Osteoblast (primary cell): ENCODE results near the gene NAPA. TPM values are rescaled to one million over a fixed set of nuclear protein-coding genes. Genes with fewer than 3 reads are reported as not detected.

Experiments
- DNase-seq: peaks from one replicate; pipeline ENCODE4 v3.0.0; 2011; ENCODE audit warnings: low spot score, mixed read lengths; ENCODE audit not compliant: insufficient read length; ENCODE audit errors: missing footprints
- H2AFZ ChIP-seq: 2 replicates; pipeline ENCODE4 v1.6.0; 2011; ENCODE audit warnings: mild to moderate bottlenecking, low read length
- H3K27ac ChIP-seq: 2 replicates; pipeline ENCODE4 v1.5.1; 2011; ENCODE audit warnings: mild to moderate bottlenecking, low read depth, low read length, moderate library complexity
- H3K27me3 ChIP-seq: 2 replicates; pipeline ENCODE4 v1.6.0; 2012; ENCODE audit warnings: mild to moderate bottlenecking, control low read depth, inconsistent platforms, low read length, moderate library complexity; ENCODE audit not compliant: insufficient read depth
- H3K36me3 ChIP-seq: 2 replicates; pipeline ENCODE4 v1.5.1; 2011; ENCODE audit warnings: mild to moderate bottlenecking, low read length, control low read depth, moderate library complexity; ENCODE audit not compliant: insufficient read depth
- H3K4me1 ChIP-seq: 2 replicates; pipeline ENCODE4 v1.5.1; 2011; ENCODE audit warnings: mild to moderate bottlenecking, low read length, control low read depth, moderate library complexity; ENCODE audit not compliant: insufficient read depth
- H3K4me2 ChIP-seq: 2 replicates; pipeline ENCODE4 v1.6.0; 2011; ENCODE audit warnings: mild to moderate bottlenecking, low read length; ENCODE audit not compliant: insufficient read depth
- H3K4me3 ChIP-seq: fragments of 200-600 bp; sonication (generic); 3 replicates; pipeline ENCODE4 v1.5.1; 2012; ENCODE audit warnings: mild to moderate bottlenecking, low read length, inconsistent platforms; ENCODE audit not compliant: insufficient read depth
- H3K79me2 ChIP-seq: 2 replicates; pipeline ENCODE4 v1.6.0; 2012; ENCODE audit warnings: mild to moderate bottlenecking, low read length, control low read depth, inconsistent platforms; ENCODE audit not compliant: insufficient read depth
- H3K9me3 ChIP-seq: 2 replicates; pipeline ENCODE4 v1.5.1; 2011; ENCODE audit warnings: low read depth, low read length, control low read depth
- H4K20me1 ChIP-seq: 2 replicates; pipeline ENCODE4 v1.6.0; 2012; ENCODE audit warnings: mild to moderate bottlenecking, low read length, control low read depth; ENCODE audit not compliant: insufficient read depth
- total RNA-seq: library from RNA; depleted of rRNA; stranded (reverse); fragments of >200 nt; gene quantifications from 2 replicates; pipeline ENCODE4 v1.2.3, GENCODE V29; 2012
- TF ChIP-seq, protein P1 (sequence below): IDR thresholded peaks from 2 replicates; pipeline ENCODE4 v1.5.1; 2011; ENCODE audit warnings: mild to moderate bottlenecking, low read depth, low read length, moderate library complexity; ENCODE audit errors: extremely low read depth

NAPA gene
- total RNA-seq, 1 donor: 95.9 TPM

DNA sequence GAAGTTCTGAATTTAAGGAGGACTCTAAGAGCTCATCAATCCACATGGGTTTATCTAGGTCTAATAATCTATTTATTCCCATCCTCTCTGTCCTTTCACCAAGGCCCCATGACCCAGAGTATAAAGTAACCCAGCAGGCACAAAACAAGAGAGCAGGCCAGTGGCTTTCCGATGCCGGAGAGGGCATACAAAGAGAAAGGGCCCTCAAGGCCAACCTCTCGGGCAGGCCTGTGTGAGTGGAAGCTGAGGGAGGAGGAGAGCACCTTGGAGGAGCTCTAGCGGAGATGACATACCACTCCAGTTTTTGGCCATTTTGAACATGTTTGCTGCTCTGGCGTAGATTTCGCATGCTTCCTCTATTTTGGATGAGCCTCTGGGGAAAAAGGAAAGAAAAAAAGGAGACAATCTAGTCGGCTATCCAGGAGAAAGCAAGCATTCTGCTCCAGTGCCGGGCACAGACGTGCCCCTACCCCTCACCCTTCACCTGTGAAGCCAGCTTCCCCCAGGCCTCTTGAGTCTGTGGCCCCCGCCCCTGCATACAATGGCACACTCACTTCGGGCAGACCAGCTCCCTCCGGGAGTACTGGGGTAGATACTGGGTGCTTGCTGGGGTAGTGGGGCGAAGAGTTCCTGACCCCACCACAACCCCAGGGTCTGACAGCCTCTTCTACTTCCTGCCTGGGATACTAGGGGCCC lies 11.6 kb downstream of the NAPA start:
- Histone ChIP-seq H3K27ac (no peak overlapping the region), H3K4me1 (peaks cover 6% of the 10 kb centered on the region), H3K9me3 (no peaks in the 10 kb centered on the region), H3K4me3 (no peak overlapping the region), H3K79me2 (peaks cover 90% of the 10 kb centered on the region), H3K4me2 (no peak overlapping the region), H3K27me3 (no peaks in the 10 kb centered on the region), H3K36me3 (peaks cover 53% of the 10 kb centered on the region), H4K20me1 (peaks cover 61% of the 10 kb centered on the region), H2AFZ (no peak overlapping the region)
- DNase-seq: peak; percentile 71
- TF ChIP-seq, protein P1, sequence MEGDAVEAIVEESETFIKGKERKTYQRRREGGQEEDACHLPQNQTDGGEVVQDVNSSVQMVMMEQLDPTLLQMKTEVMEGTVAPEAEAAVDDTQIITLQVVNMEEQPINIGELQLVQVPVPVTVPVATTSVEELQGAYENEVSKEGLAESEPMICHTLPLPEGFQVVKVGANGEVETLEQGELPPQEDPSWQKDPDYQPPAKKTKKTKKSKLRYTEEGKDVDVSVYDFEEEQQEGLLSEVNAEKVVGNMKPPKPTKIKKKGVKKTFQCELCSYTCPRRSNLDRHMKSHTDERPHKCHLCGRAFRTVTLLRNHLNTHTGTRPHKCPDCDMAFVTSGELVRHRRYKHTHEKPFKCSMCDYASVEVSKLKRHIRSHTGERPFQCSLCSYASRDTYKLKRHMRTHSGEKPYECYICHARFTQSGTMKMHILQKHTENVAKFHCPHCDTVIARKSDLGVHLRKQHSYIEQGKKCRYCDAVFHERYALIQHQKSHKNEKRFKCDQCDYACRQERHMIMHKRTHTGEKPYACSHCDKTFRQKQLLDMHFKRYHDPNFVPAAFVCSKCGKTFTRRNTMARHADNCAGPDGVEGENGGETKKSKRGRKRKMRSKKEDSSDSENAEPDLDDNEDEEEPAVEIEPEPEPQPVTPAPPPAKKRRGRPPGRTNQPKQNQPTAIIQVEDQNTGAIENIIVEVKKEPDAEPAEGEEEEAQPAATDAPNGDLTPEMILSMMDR: no peak

DNA sequence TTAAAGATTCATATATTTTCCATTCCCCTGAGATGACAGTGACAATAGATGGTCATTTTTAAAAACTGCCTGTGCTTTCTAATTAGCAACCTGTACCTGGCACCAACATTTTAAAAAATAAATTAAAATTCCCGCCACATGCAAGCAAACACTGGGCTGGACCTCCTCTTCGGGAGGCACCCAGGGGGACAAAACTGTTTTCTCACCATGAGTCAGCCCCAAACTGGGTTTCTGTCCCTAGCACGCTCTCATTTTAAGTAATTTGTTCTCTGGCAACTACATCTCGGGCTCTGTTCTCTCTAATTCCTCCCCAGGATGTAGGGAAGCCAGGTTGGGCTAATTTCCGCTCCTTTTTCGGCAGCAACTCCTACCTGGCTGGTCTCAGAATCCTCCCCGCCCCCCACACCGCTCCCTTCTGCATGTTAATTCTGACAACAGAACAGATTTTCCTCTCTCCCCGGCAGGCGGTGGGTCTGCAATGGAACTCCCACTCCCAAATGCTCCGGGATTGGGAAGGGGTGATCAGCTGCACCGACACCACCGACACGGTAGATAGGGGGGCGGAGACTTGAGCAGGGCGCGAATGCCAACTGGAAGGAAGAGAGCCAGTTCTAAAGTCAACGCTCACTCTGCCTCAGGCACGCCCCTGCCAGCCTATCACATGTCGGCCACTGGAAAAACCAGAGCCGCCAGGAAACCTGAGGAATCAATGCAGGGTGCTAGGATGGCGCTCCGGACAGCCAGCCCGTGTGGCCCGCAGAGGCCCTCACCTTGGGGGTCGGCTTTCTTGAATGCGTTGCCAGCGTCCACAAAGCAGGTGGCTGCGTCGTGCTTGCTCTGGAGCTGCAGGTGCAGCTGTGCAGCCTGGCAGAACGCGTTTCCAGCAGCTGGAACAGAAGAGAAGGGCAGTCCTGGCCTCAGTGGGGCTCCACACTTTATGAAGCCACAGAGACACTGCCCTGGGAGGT lies 14.7 kb downstream of the NAPA start:
- peaks cover 65% of the 10 kb centered on the region for H3K36me3 ChIP-seq
- H4K20me1 ChIP-seq: peaks cover 43% of the 10 kb centered on the region
- H3K4me2 ChIP-seq: no peak overlapping the region
- H3K79me2 ChIP-seq: peaks cover 85% of the 10 kb centered on the region
- DNase-seq: peak; percentile 67
- H3K27me3 ChIP-seq: no peaks in the 10 kb centered on the region
- TF ChIP-seq, protein P1: no peak
- H3K4me3 ChIP-seq: no peak overlapping the region
- H2AFZ ChIP-seq: no peak overlapping the region
- peaks cover 6% of the 10 kb centered on the region for H3K4me1 ChIP-seq
- H3K9me3 ChIP-seq: no peaks in the 10 kb centered on the region
- no peak overlapping the region for H3K27ac ChIP-seq

DNA sequence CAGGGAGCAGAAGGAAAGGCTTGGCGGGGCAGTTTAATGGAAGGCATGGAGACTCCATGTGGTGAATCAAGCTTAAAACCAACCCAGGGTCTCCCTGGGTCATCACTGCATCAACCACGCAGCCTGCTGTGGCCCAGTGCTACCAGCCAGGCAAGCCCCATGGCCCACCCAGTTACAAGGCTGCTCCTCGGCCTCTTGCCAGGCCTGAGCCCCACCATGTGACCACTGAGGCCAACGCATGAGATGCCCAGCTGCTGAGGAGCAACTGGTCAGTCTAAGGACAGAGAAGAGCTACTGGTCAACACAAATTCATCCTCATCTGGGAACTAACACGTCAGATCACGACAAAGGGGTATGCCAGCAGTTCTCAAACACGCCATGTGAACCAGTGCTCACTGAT lies 15.5 kb downstream of the NAPA start:
- Histone ChIP-seq H4K20me1 (peaks cover 41% of the 10 kb centered on the region), H3K4me2 (no peak overlapping the region), H3K27me3 (no peaks in the 10 kb centered on the region), H3K4me3 (no peak overlapping the region), H3K9me3 (no peaks in the 10 kb centered on the region), H3K36me3 (peaks cover 65% of the 10 kb centered on the region), H2AFZ (no peak overlapping the region), H3K79me2 (peaks cover 80% of the 10 kb centered on the region), H3K27ac (no peak overlapping the region), H3K4me1 (peaks cover 6% of the 10 kb centered on the region)
- TF ChIP-seq, protein P1: no peak
- no peak for DNase-seq

DNA sequence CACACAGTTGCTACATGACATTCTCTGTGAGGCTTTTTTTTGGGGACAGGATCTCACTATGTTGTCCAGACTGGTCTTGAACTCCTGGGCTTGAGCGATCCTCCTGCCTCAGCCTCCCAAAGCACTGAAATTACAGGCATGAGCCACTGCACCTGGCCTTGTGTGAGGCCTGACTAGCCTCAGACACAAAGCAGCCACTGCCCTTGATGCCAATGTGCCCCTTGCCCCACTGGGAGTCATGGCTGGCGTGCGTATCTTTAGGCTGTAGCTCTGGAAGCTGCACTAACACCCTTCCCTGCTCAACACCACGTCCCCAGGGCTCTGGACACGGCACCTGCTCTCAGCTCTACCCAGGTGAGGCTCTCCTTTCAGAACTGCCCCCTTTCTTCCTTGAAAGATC lies 16.3 kb downstream of the NAPA start:
- H3K27me3 ChIP-seq: no peaks in the 10 kb centered on the region
- TF ChIP-seq, protein P1: no peak
- no peaks in the 10 kb centered on the region for H3K9me3 ChIP-seq
- H3K79me2 ChIP-seq: peaks cover 75% of the 10 kb centered on the region
- peaks cover 43% of the 10 kb centered on the region for H4K20me1 ChIP-seq
- H3K4me2 ChIP-seq: no peak overlapping the region
- no peak overlapping the region for H3K4me3 ChIP-seq
- H3K27ac ChIP-seq: no peak overlapping the region
- H3K4me1 ChIP-seq: peaks cover 6% of the 10 kb centered on the region
- H3K36me3 ChIP-seq: peaks cover 58% of the 10 kb centered on the region
- H2AFZ ChIP-seq: no peak overlapping the region
- DNase-seq: peak; percentile 57
